IMR-90 (cell line): ENCODE results near the gene CROT. TPM values are rescaled to one million over a fixed set of nuclear protein-coding genes. Genes with fewer than 3 reads are reported as not detected.

Source experiments
- ATAC-seq: fragments of 200-7000 bp; cut with Tn5 transposase; 2 replicates; pipeline ENCODE4 v1.9.1; 2020; ENCODE audit warnings: low read depth, mild to moderate bottlenecking, moderate library complexity
- BruUV-seq: library from RNA; stranded (reverse); fragments of 400-500 nt; replicated peaks from 2 replicates; lab custom pipeline; 2021; lab: Mats Ljungman, UMichigan
- CTCF ChIA-PET: fragments of 300-600 bp; formaldehyde crosslinking; extraction: SDS; loops from one replicate; lab custom pipeline; 2021; ENCODE audit warnings: antibody characterized with exemption; lab: Yijun Ruan, JAX
- POLR2A ChIA-PET: fragments of 300-600 bp; sonication (Branson Sonifier 250); formaldehyde crosslinking; loops from one replicate; lab custom pipeline; 2022; ENCODE audit warnings: antibody characterized with exemption; ENCODE audit not compliant: unreplicated experiment; lab: Charles Lee
- DNase-seq: peaks from one replicate; pipeline ENCODE4 v3.0.0; 2013
- H2AFZ ChIP-seq: replicated peaks from 2 replicates; pipeline ENCODE3; 2013; ENCODE audit warnings: low read length, mild to moderate bottlenecking; ENCODE audit not compliant: poor library complexity
- H2AK5ac ChIP-seq: 2 replicates; pipeline ENCODE4 v1.6.1; 2013; ENCODE audit warnings: low read depth, low read length, inconsistent platforms
- H2AK9ac ChIP-seq: replicated peaks from 2 replicates; pipeline ENCODE3; 2013; ENCODE audit warnings: mild to moderate bottlenecking, low read depth, low read length, moderate library complexity; ENCODE audit not compliant: poor library complexity
- H2BK120ac ChIP-seq: 2 replicates; pipeline ENCODE4 v1.6.1; 2013; ENCODE audit warnings: low read depth, low read length, inconsistent platforms
- H2BK15ac ChIP-seq: 3 replicates; pipeline ENCODE4 v1.6.1; 2013; ENCODE audit warnings: low read depth, low read length, inconsistent platforms
- H2BK20ac ChIP-seq: 2 replicates; pipeline ENCODE4 v1.6.1; 2013; ENCODE audit warnings: low read depth, mild to moderate bottlenecking, inconsistent platforms, low read length, moderate library complexity
- H2BK5ac ChIP-seq: 2 replicates; pipeline ENCODE4 v1.6.1; 2013; ENCODE audit warnings: mild to moderate bottlenecking, low read depth, low read length, inconsistent platforms; ENCODE audit not compliant: poor library complexity, severe bottlenecking
- H3K14ac ChIP-seq: replicated peaks from 2 replicates; pipeline ENCODE4 v1.6.1; 2013; ENCODE audit warnings: low read depth, low read length, inconsistent platforms
- H3K18ac ChIP-seq: 2 replicates; pipeline ENCODE4 v1.6.1; 2013; ENCODE audit warnings: low read depth, low read length, control low read depth
- H3K23ac ChIP-seq: 2 replicates; pipeline ENCODE4 v1.6.1; 2013; ENCODE audit warnings: low read depth, low read length, inconsistent platforms
- H3K27ac ChIP-seq: 2 replicates; pipeline ENCODE4 v1.5.1; 2013; ENCODE audit warnings: mild to moderate bottlenecking, control low read depth, low read length; ENCODE audit not compliant: insufficient read depth
- H3K27me3 ChIP-seq: 2 replicates; pipeline ENCODE4 v1.6.1; 2013; ENCODE audit warnings: low read length; ENCODE audit not compliant: control insufficient read depth, insufficient read depth
- H3K36me3 ChIP-seq: 2 replicates; pipeline ENCODE4 v1.6.1; 2013; ENCODE audit warnings: low read length, mixed read lengths; ENCODE audit not compliant: control insufficient read depth, insufficient read depth
- H3K4ac ChIP-seq: 2 replicates; pipeline ENCODE4 v1.6.1; 2013; ENCODE audit warnings: low read depth, low read length, inconsistent platforms
- H3K4me1 ChIP-seq: 2 replicates; pipeline ENCODE4 v1.6.1; 2013; ENCODE audit warnings: low read length, mixed read lengths; ENCODE audit not compliant: control insufficient read depth, insufficient read depth
- H3K4me2 ChIP-seq: 2 replicates; pipeline ENCODE4 v1.6.1; 2013; ENCODE audit warnings: low read depth, mild to moderate bottlenecking, control low read depth, low read length, moderate library complexity
- H3K4me3 ChIP-seq: 2 replicates; pipeline ENCODE4 v1.5.1; 2013; ENCODE audit warnings: low read depth, mild to moderate bottlenecking, control low read depth, low read length, moderate library complexity; ENCODE audit not compliant: insufficient read depth
- H3K56ac ChIP-seq: 2 replicates; pipeline ENCODE4 v1.6.1; 2013; ENCODE audit warnings: low read length, inconsistent platforms; ENCODE audit not compliant: insufficient read depth; ENCODE audit errors: extremely low read depth
- H3K79me1 ChIP-seq, 2 experiments: 2 replicates each; pipeline ENCODE4 v1.6.1; 2013; ENCODE audit warnings: low read length in 2 of 2, inconsistent platforms in 1 of 2, low read depth in 1 of 2
- H3K9ac ChIP-seq: 2 replicates; pipeline ENCODE4 v1.6.1; 2013; ENCODE audit warnings: low read depth, low read length, control low read depth
- H3K9me1 ChIP-seq: 2 replicates; pipeline ENCODE4 v1.6.1; 2013; ENCODE audit warnings: low read length, inconsistent platforms; ENCODE audit not compliant: insufficient read depth
- H3K9me3 ChIP-seq: 2 replicates; pipeline ENCODE4 v1.6.1; 2013; ENCODE audit warnings: low read length; ENCODE audit not compliant: control insufficient read depth, insufficient read depth
- H4K20me1 ChIP-seq: 2 replicates; pipeline ENCODE4 v1.6.1; 2013; ENCODE audit warnings: low read length, inconsistent platforms; ENCODE audit not compliant: insufficient read depth
- H4K5ac ChIP-seq: 2 replicates; pipeline ENCODE4 v1.6.1; 2013; ENCODE audit warnings: mild to moderate bottlenecking, low read depth, low read length, control low read depth
- H4K8ac ChIP-seq, 2 experiments: 2 replicates each; pipeline ENCODE4 v1.6.1; 2013; ENCODE audit warnings: low read depth in 2 of 2, low read length in 2 of 2, control low read depth in 1 of 2, inconsistent platforms in 1 of 2
- H4K91ac ChIP-seq: 2 replicates; pipeline ENCODE4 v1.6.1; 2013; ENCODE audit warnings: low read depth, low read length, inconsistent platforms; ENCODE audit not compliant: insufficient read depth
- BHLHE40 ChIP-seq: fragments of 150-350 bp; IDR thresholded peaks from 2 replicates; pipeline ENCODE4 v1.6.1; 2016; ENCODE audit warnings: mild to moderate bottlenecking, low read depth, low read length
- CTCF ChIP-seq: conservative IDR thresholded peaks from 2 replicates; pipeline ENCODE4 v1.5.1; 2012; ENCODE audit warnings: mild to moderate bottlenecking, low read depth, low read length, improper control_type of control experiment
- FOS ChIP-seq: fragments of 150-350 bp; IDR thresholded peaks from 2 replicates; pipeline ENCODE4 v1.6.1; 2016; ENCODE audit warnings: low read depth, low read length
- MAFK ChIP-seq: IDR thresholded peaks from 2 replicates; pipeline ENCODE4 v1.6.1; 2012; ENCODE audit warnings: low read depth, low read length, improper control_type of control experiment
- MAZ ChIP-seq: IDR thresholded peaks from 2 replicates; pipeline ENCODE4 v1.6.1; 2012; ENCODE audit warnings: low read depth, mild to moderate bottlenecking, low read length, improper control_type of control experiment, moderate library complexity, borderline replicate concordance
- MXI1 ChIP-seq: IDR thresholded peaks from 2 replicates; pipeline ENCODE4 v1.6.1; 2012; ENCODE audit warnings: low read depth, mild to moderate bottlenecking, low read length, moderate library complexity, borderline replicate concordance
- NFE2L2 ChIP-seq: fragments of 150-350 bp; IDR thresholded peaks from 2 replicates; pipeline ENCODE4 v1.6.1; 2016; ENCODE audit warnings: low read depth, mild to moderate bottlenecking, low read length
- POLR2A ChIP-seq: IDR thresholded peaks from 2 replicates; pipeline ENCODE4 v1.6.1; 2012; ENCODE audit warnings: mild to moderate bottlenecking, low read depth, low read length
- RAD21 ChIP-seq: IDR thresholded peaks from 2 replicates; pipeline ENCODE4 v1.6.1; 2012; ENCODE audit warnings: low read length, improper control_type of control experiment
- RCOR1 ChIP-seq: IDR thresholded peaks from 2 replicates; pipeline ENCODE4 v1.6.1; 2012; ENCODE audit warnings: mild to moderate bottlenecking, low read length, improper control_type of control experiment; ENCODE audit not compliant: insufficient replicate concordance
- RFX5 ChIP-seq: IDR thresholded peaks from 2 replicates; pipeline ENCODE4 v1.8.0; 2012; ENCODE audit warnings: low read depth, mild to moderate bottlenecking, low read length, moderate library complexity
- SMC3 ChIP-seq: fragments of 150-350 bp; IDR thresholded peaks from 2 replicates; pipeline ENCODE4 v1.6.1; 2016; ENCODE audit warnings: low read depth, mild to moderate bottlenecking, antibody characterized with exemption, low read length, moderate library complexity
- USF2 ChIP-seq: fragments of 150-350 bp; IDR thresholded peaks from 2 replicates; pipeline ENCODE4 v1.6.1; 2017; ENCODE audit warnings: mild to moderate bottlenecking, antibody characterized with exemption, low read length, low read depth
- WGBS, 2 experiments: methylation state at CpG; one replicate each; pipeline versions ENCODE4 v1.1.5 to v1.1.7; 2013; ENCODE audit warnings: missing lambda C conversion rate in 2 of 2; ENCODE audit not compliant: insufficient read length in 1 of 2; ENCODE audit errors: extremely low coverage in 2 of 2; 5-methylcytosine and 5-hydroxymethylcytosine counted together
- dilution Hi-C: fragments of 300-500 bp; cut with HindIII; formaldehyde crosslinking; loops from one replicate; pipeline ENCODE4 v1.14.3; 2018; ENCODE audit warnings: low sequenced_read_pairs; ENCODE audit not compliant: unreplicated experiment
- in situ Hi-C: fragments of 300-500 bp; cut with MboI; formaldehyde crosslinking; loops from 3 replicates; pipeline ENCODE4 v1.14.3; 2019; ENCODE audit warnings: low sequenced_read_pairs, inconsistent platforms, mixed read lengths
- intact Hi-C: fragments of 100-400 bp; cut with micrococcal nuclease; formaldehyde crosslinking; loops from 2 replicates; pipeline ENCODE4 v1.10.0; 2022
- polyA plus RNA-seq, 3 experiments: library from polyadenylated mRNA; depleted of rRNA; stranded (reverse); fragments of >200 nt; gene quantifications; 2 replicates each; pipeline ENCODE4 v1.2.3, GENCODE V29; 2012; ENCODE audit warnings: low replicate concordance in 1 of 3
- total RNA-seq: library from RNA; depleted of rRNA; stranded (reverse); fragments of >200 nt; gene quantifications from 2 replicates; pipeline ENCODE4 v1.2.3, GENCODE V29; 2012

The CROT gene
- total and polyA plus RNA-seq, 2 of the 4 experiments (the other 2 are of a cell fraction), result 7.5 to 10.0 TPM

GRCh38 chr7:87345962-87346371, 503 bp downstream of the CROT start:
- in situ Hi-C loops (no loop called here), intact Hi-C loops (loop anchor here (1.0 to 10.0 kb wide), 5 partner anchors 30 to 191 kb away; partner anchors contain the start of gene DMTF1), dilution Hi-C loops (no loop called here)
- Histone ChIP-seq H3K18ac (no peak overlapping the region), H3K4ac (peak overlapping the region; percentile 59), H3K36me3 (peaks cover 16% of the 10 kb centered on the region), H4K91ac (0 out of 2 replicates have a peak overlapping the region, but pooled peaks have one; percentile 3), H2AFZ (peak overlapping the region; percentile 95), H3K4me3 (peak overlapping the region; percentile 68), H4K20me1 (no peaks in the 10 kb centered on the region), H3K9me3 (no peaks in the 10 kb centered on the region), H2BK20ac (no peak overlapping the region), H2AK9ac (peak overlapping the region; percentile 76), H3K4me2 (peak overlapping the region; percentile 81), H3K27me3 (no peaks in the 10 kb centered on the region), H3K9ac (peak overlapping the region; percentile 71), H4K5ac (no peak overlapping the region), H3K9me1 (peaks cover 8% of the 10 kb centered on the region; the same call in 1 of the 2 replicates), H2BK5ac (peak overlapping the region; percentile 43), H3K23ac (peak overlapping the region; percentile 63), H4K8ac (peak overlapping the region; percentile 17 to 78; a peak in 3 of 4 replicates), H3K14ac (peak overlapping the region; percentile 61), H2BK15ac (no peak overlapping the region), H3K4me1 (peaks cover 3% of the 10 kb centered on the region), H3K79me1 (peaks cover 10 to 27% of the 10 kb centered on the region in 2 experiments), H3K56ac (0 out of 2 replicates have a peak overlapping the region, but pooled peaks have one; percentile 8), H2BK120ac (no peak overlapping the region), H2AK5ac (0 out of 2 replicates have a peak overlapping the region, but pooled peaks have one; percentile 36), H3K27ac (peak overlapping the region; percentile 49)
- no peak for DNase-seq
- no CpG with 5 or more reads among the region's 8 CpGs for WGBS, 2 experiments
- BruUV-seq, result no TSS peak
- ATAC-seq, result peak; percentile 5
- TF ChIP-seq MAZ, result no peak
- TF ChIP-seq RFX5, result no peak
- no peak for TF ChIP-seq MAFK
- no peak for TF ChIP-seq BHLHE40
- TF ChIP-seq NFE2L2, result no peak
- no peak for TF ChIP-seq MXI1
- TF ChIP-seq RCOR1, result no peak
- TF ChIP-seq SMC3, result no peak
- no peak for TF ChIP-seq FOS
- no peak for TF ChIP-seq CTCF
- TF ChIP-seq POLR2A, result no peak
- TF ChIP-seq RAD21, result no peak
- TF ChIP-seq USF2, result no peak
- POLR2A ChIA-PET, result interaction anchor here (1.0 kb wide), 1 partner anchor 34 kb away, joined by 3 read pairs; no protein-coding TSS in a partner anchor
- CTCF ChIA-PET, result no interaction called here
